ENCODE measurements around the gene DENND5B.

DNA sequence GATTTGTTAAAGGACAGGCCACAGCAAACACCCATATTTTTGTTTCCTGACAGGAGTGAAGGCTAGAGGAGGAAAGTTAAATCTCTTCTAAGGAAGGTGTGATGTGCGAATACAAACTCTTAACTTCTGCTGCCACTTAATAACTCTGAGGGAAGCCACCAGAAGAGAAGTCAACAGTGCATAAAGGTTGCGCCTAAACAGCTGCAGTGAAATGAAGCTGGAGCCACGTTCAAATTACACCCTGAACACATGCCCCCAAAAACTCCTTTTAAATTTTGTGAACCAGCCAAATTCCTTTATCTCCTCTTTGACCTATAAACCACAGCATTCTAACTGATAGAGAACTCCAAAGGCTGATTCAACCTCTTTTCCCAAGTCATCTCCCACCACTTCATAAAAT, 22.4 kb downstream of the DENND5B start:
- TF ChIP-seq RFX5 (IDR thresholded peaks at IDR 0.05; ENCODE audit: low read depth, low read length), result no peak
- TF ChIP-seq POLR2A (IDR thresholded peaks at IDR 0.05; ENCODE audit: low read depth, low read length), result no peak
- TF ChIP-seq, protein P1, sequence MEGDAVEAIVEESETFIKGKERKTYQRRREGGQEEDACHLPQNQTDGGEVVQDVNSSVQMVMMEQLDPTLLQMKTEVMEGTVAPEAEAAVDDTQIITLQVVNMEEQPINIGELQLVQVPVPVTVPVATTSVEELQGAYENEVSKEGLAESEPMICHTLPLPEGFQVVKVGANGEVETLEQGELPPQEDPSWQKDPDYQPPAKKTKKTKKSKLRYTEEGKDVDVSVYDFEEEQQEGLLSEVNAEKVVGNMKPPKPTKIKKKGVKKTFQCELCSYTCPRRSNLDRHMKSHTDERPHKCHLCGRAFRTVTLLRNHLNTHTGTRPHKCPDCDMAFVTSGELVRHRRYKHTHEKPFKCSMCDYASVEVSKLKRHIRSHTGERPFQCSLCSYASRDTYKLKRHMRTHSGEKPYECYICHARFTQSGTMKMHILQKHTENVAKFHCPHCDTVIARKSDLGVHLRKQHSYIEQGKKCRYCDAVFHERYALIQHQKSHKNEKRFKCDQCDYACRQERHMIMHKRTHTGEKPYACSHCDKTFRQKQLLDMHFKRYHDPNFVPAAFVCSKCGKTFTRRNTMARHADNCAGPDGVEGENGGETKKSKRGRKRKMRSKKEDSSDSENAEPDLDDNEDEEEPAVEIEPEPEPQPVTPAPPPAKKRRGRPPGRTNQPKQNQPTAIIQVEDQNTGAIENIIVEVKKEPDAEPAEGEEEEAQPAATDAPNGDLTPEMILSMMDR (conservative IDR thresholded peaks at IDR 0.05; ENCODE audit: low read depth, low read length), result no peak
- TF ChIP-seq RAD21 (IDR thresholded peaks at IDR 0.05; ENCODE audit: low read length), result no peak
- no peak for TF ChIP-seq SMC3 (IDR thresholded peaks at IDR 0.05; ENCODE audit: low read depth, low read length)
- TF ChIP-seq CEBPB (IDR thresholded peaks at IDR 0.05; ENCODE audit: low read depth, low read length), result no peak
- TF ChIP-seq MAZ (IDR thresholded peaks at IDR 0.05; ENCODE audit: borderline replicate concordance, low read depth, low read length), result no peak
- TF ChIP-seq, protein P2, sequence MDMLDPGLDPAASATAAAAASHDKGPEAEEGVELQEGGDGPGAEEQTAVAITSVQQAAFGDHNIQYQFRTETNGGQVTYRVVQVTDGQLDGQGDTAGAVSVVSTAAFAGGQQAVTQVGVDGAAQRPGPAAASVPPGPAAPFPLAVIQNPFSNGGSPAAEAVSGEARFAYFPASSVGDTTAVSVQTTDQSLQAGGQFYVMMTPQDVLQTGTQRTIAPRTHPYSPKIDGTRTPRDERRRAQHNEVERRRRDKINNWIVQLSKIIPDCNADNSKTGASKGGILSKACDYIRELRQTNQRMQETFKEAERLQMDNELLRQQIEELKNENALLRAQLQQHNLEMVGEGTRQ (IDR thresholded peaks at IDR 0.05; ENCODE audit: low read depth, low read length), result no peak
- no peak for TF ChIP-seq MXI1 (IDR thresholded peaks at IDR 0.05; ENCODE audit: borderline replicate concordance, low read depth, low read length)
- TF ChIP-seq, protein P3, sequence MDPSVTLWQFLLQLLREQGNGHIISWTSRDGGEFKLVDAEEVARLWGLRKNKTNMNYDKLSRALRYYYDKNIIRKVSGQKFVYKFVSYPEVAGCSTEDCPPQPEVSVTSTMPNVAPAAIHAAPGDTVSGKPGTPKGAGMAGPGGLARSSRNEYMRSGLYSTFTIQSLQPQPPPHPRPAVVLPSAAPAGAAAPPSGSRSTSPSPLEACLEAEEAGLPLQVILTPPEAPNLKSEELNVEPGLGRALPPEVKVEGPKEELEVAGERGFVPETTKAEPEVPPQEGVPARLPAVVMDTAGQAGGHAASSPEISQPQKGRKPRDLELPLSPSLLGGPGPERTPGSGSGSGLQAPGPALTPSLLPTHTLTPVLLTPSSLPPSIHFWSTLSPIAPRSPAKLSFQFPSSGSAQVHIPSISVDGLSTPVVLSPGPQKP (IDR thresholded peaks at IDR 0.05; ENCODE audit: borderline replicate concordance, low read depth, low read length), result no peak
- no peak for TF ChIP-seq CHD1 (IDR thresholded peaks at IDR 0.05; ENCODE audit: low read depth, low read length)
- no peak for TF ChIP-seq RCOR1 (IDR thresholded peaks at IDR 0.05; ENCODE audit: insufficient replicate concordance, low read length)
- TF ChIP-seq BHLHE40 (IDR thresholded peaks at IDR 0.05; ENCODE audit: low read depth, low read length), result no peak
- no peak for TF ChIP-seq MAFK (IDR thresholded peaks at IDR 0.05; ENCODE audit: low read depth, low read length)

Measured in IMR-90 (cell line).